RCC 7860 (cell line): Measurements from ENCODE around the gene HTT.

Source experiments
- DNase-seq: peaks from one replicate; pipeline ENCODE4 v3.0.0-alpha.2; 2015; ENCODE audit warnings: low spot score
- FAIRE-seq: peaks from 2 replicates; lab custom pipeline; 2012; peaks lifted over from hg19 to GRCh38; lab: Jason Lieb, UNC

Gene HTT

GRCh38 chr4:3257556-3258482, 183.3 kb downstream of the HTT start:
- peak; percentile 32 for DNase-seq
- FAIRE-seq = no peak

DNA sequence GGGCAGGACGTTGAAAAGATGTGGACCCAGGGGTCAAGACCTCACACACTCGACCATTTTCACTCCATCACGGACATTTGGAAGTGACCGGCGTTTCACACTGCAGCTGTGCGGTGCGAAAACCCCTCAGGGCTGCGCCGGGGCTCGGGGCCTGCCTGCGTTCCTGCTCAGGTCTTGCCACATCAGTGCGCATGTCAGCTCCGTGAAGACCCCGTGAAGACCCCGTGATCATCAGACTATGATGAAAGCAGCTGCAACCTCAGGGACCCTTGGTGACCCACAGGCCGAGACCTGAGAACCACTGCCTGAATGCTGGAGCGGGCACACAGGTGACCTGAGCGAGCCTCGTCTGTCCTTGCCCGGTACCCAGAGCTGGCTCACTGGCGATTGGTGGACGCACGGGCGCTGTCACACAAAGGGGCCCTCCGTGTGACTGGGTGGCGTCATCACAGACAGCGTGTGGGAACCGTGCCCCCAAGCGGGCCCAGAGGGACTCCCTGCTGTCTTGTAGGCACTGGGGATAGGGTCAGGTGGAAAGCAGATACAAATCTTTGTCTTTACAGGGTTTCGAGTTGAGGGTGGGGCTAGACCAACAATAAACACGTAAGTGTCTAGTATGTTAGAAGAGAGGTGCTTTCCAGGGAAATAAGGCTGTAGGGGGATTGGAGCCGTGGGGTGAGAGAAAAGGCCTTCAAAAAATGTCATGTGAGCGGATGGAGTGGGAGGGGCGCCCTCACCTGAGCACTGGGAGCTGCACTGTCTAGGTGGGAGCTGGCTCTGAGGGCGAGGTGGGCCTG, 187.1 kb downstream of the HTT start:
- DNase-seq (no peak), FAIRE-seq (no peak)

- DNase-seq (no peak), FAIRE-seq (no peak)
Observed at GRCh38 chr4:3262208-3263052, 187.9 kb downstream of the HTT start.

DNA sequence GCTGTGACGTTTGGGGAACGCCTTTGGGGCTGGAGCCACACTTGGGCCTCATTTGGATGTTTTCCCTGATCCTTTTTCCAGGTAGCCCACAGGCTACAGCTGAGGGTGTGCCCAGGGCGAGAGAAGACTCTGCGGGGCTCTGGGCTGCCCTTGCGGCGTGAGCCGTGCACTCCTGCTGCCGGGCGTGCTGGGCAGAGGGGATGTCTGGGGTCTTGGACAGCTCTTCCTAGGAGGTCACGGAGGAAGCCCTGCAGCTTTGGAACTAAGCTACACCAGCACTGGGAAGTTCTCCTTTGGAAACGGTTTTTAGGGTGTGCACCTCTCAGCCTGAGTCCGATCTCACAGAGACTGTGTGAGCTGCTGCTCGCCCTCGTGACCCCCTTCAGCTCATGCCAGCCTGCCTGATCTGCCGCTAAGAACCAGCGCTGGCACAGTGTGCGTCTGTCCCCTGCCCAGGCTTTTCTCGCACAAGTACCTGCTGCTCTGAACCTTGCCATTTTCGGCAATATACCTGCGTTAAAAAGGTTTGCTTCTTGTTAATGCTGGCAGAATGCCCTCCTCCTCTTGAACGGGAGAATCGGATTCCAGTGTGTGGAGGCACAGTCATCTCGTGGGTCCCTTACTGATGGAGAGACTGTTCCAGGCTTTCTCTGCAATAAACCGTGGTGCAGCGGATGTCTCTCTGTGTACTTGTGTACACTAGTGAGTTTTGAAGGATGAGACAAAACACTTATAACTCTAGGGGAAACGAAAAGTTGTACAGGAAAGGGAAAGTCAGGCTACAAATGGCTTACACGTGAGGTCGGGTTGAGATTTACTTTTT, 188.8 kb downstream of the HTT start:
- DNase-seq (no peak), FAIRE-seq (no peak)

GRCh38 chr4:3263876-3264193, 189.4 kb downstream of the HTT start:
- FAIRE-seq (no peak), DNase-seq (no peak)

DNA sequence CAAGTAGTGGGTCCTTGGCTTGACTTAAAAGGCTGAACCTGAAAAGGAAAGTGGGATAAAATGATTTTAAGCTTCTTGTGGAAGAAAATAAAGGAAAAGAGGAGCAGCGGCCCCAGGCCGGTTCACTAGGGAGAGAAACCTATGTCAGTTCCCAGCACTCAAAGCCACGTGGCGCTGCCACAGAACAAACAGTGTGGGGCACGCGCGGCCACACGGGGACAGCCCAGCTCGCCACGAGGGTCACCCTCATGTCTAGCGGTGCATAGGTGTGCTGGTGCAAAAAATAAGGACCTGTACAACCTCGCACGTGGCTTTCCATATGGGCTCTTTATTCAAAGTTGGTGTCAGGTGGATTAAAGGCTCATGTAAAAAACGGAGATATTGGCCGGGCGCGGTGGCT, 191.6 kb downstream of the HTT start:
- no peak for DNase-seq
- FAIRE-seq = no peak

DNA sequence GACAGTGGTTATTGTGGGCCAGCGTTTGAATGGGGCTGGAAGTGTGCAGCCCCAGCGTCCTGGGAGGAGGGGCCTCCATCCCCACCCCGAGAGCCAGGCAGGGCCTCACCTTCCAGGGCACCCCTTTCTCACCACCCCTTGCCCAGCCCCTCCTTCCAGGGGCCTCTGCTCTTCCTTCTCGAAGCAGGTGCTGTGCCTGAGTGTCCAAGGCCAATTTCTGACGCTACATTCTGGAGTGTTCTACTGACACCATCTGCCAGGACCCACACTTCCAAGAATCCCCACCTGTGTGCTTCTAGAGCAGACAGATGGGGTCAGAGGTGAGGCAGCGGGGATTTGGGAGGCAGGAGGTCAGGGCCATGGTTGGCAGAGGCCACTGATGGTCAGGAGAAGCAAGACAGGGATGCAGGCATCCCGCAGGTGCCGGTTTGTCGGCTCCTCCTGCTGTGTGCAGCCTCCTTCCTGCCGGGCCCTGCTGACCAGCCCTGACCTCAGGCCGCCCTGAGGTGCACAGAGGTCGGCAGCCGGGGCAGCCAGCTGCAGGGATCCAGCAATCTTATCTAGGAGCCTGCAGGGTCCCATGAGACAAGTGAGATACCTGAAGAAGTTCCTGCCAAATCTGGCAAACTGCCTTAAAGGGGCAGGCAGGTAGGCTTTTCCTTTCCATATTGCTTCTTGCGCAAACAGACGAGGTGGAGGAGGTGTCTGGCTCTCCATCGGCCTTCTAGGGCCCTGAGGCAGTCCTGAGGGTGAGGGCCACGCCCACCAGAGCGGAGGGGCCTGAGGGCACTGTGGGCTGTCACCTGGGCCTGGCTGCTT, 193.3 kb downstream of the HTT start:
- no peak for FAIRE-seq
- DNase-seq = no peak

GRCh38 chr4:3268395-3269104, 194.1 kb downstream of the HTT start:
- DNase-seq (no peak), FAIRE-seq (no peak)

- DNase-seq = no peak
- FAIRE-seq = no peak
Observed at GRCh38 chr4:3269105-3269927, 194.8 kb downstream of the HTT start.

GRCh38 chr4:3269991-3270611, 195.6 kb downstream of the HTT start:
- FAIRE-seq (no peak), DNase-seq (no peak)

- FAIRE-seq (no peak), DNase-seq (no peak)
Observed at GRCh38 chr4:3271131-3271530, 196.7 kb downstream of the HTT start.

DNA sequence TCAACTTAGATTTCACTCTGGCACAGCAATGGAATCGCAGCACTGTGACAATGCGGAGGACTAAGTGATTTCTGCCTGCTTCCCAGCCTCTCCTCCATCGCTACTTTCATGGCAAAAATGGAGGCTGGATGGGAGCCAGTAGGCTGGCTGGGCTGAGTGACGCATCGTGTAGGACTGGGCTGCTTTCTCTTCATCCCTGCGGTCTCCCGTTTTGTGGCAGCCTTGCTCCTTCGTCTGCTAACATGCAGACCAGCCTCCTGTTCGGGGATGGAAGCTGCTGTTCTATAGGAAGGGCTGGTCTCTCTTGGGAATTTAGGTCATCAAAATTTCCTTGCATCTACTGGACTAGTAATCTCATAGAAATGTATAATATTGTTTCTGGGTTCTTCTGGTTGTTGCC, 202.5 kb downstream of the HTT start:
- no peak for DNase-seq
- FAIRE-seq = no peak

- DNase-seq (no peak), FAIRE-seq (no peak)
Observed at GRCh38 chr4:3280466-3280865, 206.0 kb downstream of the HTT start.

- FAIRE-seq = no peak
- no peak for DNase-seq
Observed at GRCh38 chr4:3283483-3283882, 209.0 kb downstream of the HTT start.

- no peak for DNase-seq
- no peak for FAIRE-seq
Observed at GRCh38 chr4:3283916-3284315, 209.4 kb downstream of the HTT start.

DNA sequence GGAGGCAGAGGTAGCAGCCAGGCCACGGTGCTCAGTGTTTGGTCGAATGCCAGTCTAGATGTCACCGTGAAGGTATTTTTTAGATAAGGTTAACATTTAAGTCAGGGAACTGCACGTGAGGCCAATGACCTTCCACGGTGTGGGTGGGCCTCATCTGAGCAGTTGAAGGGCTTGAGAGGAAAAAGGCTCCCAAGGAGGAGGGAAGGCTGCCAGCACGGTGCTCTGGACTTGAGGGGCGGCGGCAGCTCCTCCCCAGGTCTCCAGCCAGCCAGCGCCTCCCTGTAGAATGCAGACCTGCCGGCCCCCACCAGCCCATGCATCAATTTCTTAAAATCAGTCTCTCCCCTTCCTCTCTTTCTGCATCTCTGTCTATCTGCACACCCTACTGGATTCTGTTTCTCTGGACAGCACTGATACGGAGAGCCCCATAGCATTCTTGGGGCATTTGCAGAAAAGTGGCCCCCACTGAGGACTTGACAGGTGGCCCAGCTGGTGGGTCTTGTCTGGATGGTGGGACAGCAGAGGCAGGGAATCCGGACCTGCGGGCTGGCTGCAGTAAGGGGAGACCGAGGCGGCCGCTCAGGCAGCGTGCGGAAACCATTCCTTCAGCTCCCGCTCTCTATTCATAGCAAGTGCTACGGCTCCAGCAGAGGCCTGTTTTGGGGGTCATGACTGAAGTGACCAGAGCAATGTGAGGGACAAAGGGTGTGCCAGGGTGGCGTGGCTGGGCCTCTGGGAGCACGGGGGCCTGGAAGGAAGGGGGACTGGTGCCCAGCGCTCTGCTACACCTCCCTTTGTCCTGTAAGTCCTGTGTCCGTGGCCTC, 210.5 kb downstream of the HTT start:
- FAIRE-seq = no peak
- DNase-seq = no peak
